Caki2 (cell line): ENCODE data around the gene POFUT2. TPM values are rescaled to one million over a fixed set of nuclear protein-coding genes. Genes with fewer than 3 reads are reported as not detected.

ENCODE experiments used
- DNase-seq: peaks from one replicate; pipeline ENCODE4 v3.0.0-alpha.2; 2015; ENCODE audit warnings: low read depth
- in situ Hi-C: cut with HindIII; loops from 2 replicates; pipeline ENCODE4 v1.10.0; 2016; ENCODE audit warnings: low sequenced_read_pairs, low pct_unique_long_range_greater_than_20kb, mixed read lengths
- total RNA-seq: library from RNA; depleted of rRNA; stranded (reverse); fragments of >200 nt; shearing (Covaris generic); gene quantifications from 2 replicates; pipeline ENCODE4 v1.2.3, GENCODE V29; 2014; ENCODE audit warnings: low replicate concordance; rRNA removed

Gene POFUT2, protein sequence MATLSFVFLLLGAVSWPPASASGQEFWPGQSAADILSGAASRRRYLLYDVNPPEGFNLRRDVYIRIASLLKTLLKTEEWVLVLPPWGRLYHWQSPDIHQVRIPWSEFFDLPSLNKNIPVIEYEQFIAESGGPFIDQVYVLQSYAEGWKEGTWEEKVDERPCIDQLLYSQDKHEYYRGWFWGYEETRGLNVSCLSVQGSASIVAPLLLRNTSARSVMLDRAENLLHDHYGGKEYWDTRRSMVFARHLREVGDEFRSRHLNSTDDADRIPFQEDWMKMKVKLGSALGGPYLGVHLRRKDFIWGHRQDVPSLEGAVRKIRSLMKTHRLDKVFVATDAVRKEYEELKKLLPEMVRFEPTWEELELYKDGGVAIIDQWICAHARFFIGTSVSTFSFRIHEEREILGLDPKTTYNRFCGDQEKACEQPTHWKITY
- total RNA-seq, result 35.2 and 87.3 TPM in 2 replicates

DNA sequence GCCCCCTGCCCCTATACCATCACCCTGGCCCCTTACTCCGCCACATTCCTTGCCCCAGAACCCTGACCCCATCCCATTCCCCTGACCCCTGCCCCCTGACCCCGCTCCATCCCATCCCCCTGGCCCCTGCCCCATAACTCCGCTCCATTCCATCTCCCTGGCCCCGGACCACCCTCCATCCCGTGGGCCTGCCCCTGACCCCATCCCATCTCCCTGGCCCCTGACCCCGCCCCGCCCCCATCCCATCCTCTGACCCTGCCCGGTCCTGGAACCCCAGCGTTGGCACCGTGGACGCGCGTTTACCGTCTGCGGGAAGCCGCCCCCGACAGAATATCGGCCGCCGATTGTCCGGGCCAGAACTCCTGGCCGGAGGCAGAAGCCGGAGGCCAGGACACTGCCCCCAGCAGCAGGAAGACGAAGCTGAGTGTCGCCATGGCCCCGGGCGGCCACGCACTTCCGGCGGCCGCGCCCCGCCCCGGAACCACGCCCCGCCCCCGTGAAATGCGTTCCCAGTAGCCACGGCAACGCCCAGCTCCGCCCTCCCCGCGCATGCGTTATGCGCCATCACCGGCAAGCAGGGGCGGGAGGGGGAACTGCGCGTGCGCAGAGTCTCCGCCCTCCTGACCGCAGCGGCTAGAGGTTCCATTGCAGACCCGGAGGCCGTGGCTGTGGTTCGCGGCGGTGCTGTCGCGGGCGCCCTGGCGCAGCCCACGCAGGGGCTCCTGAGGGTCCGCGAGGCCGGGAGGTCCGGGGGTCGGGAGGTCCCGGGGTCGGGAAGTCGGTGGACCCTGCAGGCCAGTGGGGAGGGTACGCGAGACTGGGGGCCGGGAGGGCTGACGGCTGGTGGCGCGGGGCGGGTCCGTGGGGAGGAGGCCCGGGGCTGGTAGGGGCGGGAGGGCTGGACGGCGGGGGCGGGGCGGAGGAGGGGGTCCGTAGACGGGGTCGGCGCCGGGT lies at the start of gene POFUT2:
Gene POFUT2, minus strand, starts transcription at position 458 of the 954 bp plus-strand sequence. Its CDS starts 24 bp downstream, at position 434.
- peak; percentile 91 for DNase-seq
- in situ Hi-C loops, result no loop called here

DNA sequence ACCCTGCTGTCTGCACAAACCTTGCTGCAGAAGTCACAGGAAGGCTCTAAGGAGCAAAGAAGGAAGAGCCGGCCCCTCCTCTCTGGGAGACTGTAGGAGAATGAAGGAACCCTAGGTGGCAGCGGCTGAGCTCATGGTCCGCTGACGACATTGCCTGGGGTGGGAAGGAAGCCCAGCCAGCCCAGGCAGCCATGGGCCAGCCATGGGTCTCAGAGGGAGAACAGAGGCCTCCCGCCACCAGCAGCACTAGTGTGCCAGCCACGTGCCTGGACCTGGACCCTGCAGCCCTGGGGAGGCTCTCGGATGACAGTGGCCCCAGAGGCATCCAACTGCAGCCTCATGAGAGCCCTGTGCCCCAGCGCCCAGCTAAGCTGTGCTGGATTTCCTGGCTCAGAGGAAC lies 49.2 kb upstream of the POFUT2 start:
- peak; percentile 52 for DNase-seq
- in situ Hi-C loops, result loop anchor here (25.0 kb wide), 1 partner anchor 175 kb away; no protein-coding TSS in a partner anchor

DNA sequence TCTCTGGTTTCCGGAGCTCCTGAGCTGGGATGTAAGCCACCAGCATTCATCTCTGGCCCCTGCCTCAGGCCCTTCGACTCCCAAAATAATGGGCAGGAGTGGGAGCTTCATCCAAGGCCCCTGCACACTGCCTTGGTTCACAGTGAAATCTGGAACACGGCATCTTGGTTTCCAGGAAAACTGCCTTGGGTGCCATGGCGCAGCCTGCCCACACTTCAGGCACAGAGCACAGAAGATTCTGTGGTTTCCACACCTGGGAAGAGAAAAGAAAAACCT lies 48.8 kb upstream of the POFUT2 start:
- in situ Hi-C loops, result loop anchor here (25.0 kb wide), 1 partner anchor 176 kb away; no protein-coding TSS in a partner anchor
- DNase-seq, result no peak

DNA sequence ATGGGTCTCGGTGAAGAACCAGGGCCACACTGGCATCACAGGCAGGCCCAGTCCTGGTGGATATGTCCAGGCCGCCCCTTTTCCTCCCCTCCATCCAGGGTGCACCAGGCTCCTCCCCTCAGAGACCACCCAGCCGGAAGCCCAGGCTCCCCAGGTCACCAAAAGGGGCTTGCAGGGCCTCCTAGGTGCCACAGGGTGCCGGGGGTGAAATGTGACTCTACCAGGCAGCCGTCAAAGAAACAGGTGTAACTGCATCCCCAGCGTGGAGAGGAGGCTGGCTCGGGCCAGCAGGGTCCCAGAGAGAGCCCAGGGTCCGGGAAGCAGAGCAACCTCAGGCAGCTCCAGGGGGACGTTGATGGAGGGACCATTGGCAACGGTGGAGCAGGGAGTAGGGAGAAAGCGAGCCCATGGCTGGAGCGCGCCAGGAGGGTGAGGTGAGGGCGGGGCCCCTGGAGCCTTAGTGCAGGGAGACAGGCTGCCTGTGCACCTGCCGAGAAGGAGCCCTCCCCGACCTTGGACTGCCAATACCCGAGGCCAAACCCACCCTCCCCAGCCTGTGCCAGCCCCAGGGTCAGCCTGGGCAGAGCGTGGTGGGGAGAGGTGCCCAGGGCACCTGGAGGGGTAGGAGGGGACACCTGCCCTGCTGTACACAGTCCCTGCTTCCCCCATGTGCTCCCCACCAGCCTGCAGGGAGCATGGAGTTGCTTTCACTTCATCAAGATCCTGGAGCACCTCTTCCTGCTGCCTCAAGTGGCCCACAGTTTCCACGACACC lies 48.3 kb upstream of the POFUT2 start:
- in situ Hi-C loops, result loop anchor here (25.0 kb wide), 1 partner anchor 176 kb away; no protein-coding TSS in a partner anchor
- DNase-seq, result no peak

DNA sequence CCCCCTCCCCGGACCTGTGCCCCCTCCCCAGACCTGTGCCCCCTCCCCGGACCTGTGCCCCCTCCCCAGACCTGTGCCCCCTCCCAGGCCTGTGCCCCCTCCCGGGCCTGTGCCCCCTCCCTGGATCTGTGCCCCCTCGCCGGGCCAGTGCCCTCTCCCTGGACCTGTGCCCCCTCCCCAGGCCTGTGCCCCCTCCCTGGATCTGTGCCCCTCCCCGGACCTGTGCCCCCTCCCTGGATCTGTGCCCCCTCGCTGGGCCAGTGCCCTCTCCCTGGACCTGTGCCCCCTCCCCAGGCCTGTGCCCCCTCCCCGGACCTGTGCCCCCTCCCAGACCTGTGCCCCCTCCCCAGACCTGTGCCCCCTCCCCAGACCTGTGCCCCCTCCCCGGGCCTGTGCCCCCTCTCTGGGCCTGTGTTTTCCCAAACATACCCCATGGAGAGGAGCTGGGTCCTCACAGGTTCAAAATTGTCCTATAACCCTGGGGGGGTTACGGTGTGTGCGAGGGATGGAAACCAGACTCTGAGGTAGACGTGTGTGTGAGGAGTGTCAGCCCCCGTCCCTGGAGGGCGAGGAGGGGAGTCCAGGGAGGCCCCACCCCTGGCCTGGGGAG lies 47.6 kb upstream of the POFUT2 start:
- in situ Hi-C loops, result loop anchor here (25.0 kb wide), 1 partner anchor 177 kb away; no protein-coding TSS in a partner anchor
- DNase-seq, result no peak

DNA sequence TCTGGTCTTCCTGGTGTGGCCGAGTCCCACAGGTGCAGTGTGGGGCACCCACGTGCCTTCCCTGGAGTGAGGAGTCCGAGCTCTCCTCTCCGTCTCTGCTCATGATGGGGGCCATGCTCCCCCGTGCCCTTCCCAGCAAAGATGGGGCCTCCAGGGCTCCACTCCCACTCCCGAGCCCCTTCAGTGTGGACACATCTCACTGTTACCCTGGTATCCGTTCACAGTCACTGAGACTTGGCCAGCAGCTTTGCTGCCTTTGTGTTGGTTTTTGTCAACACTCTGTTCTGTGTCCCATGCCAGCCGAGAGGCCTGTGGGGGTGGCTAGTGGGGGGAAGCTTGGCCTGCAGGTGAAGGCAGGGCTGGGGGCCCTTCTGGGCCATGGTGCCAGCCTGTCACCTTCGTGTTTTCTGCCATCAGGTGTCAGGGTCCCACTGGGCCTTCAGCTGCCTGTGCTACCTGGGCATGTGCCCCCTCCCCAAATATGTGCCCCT lies 46.9 kb upstream of the POFUT2 start:
- DNase-seq, result no peak
- in situ Hi-C loops, result loop anchor here (25.0 kb wide), 1 partner anchor 178 kb away; no protein-coding TSS in a partner anchor

DNA sequence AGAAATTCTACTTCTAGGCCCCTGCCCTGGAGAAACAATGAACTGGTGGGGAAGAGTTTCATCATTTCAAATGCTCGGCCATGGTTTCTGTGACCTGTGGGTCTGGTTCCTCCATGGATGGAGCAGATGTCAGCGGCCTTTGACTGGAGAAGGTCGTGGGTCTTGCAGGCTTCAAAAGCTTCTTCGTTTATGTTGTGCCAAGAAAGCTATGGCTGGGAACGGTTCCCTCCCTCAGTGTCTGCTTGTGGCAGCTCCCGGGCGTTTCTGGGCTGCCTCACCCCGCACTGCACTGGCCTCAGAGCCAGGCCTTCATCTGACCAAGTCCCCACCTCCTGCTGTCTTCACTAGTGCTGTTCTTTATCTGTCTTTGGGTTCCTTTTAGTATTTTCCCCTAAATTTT lies 46.4 kb upstream of the POFUT2 start:
- DNase-seq, result no peak
- in situ Hi-C loops, result loop anchor here (25.0 kb wide), 1 partner anchor 178 kb away; no protein-coding TSS in a partner anchor

DNA sequence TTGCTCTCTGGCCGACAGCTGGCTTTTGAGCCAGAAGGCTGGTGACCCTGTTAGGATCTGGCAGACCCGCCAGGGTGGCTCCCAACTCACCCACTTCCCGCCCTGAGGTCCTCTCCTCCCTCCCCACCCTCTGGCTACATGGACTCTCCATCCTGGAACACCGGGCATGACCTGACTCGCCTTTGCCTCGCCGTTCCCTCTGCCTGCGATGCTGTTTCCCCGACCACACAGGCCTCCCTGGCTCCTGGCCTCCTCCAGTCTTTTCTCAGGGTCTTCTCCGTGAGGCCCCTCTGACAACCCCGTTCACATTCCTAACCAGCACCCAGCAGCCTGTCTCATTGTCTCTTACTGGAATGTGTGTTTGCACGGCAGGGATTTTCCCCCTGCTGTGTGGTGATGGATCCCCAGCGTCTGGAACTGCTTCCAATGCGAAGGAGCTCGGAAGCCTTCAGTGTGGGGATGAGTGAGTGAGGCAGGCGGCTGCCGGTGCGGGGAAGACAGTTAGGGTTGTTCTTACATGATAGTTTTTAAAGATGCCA lies 46.0 kb upstream of the POFUT2 start:
- DNase-seq, result no peak
- in situ Hi-C loops, result loop anchor here (25.0 kb wide), 1 partner anchor 179 kb away; no protein-coding TSS in a partner anchor

DNA sequence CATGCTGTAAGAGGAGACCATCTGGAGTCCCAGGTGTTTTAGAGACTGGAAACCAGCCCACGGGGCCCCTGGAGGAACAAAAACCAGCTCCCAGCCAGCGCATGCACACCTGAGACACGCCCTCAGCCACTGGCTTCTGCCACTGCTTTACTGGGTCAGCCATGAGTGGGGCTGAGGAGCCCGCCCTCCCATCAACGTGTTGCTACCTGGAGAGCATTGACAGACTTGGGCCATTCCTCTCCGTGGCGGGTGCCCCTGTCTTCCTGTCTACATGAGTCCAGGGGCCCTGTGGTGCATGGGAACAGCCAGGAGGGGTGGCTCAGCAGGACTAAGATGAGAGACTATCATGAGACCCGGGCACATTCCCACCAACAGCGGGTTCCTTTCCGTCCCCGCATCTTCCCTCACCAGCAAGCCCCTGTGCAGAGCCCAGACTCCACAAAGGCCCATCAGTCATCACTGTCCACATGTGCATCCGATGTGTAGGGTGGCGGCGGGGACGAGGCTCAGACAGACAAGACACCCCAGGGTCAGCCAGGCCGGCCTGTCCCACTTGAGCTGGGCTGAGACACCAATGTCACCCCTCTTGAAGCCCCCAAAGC lies 45.4 kb upstream of the POFUT2 start:
- in situ Hi-C loops, result loop anchor here (25.0 kb wide), 1 partner anchor 179 kb away; no protein-coding TSS in a partner anchor
- DNase-seq, result no peak

DNA sequence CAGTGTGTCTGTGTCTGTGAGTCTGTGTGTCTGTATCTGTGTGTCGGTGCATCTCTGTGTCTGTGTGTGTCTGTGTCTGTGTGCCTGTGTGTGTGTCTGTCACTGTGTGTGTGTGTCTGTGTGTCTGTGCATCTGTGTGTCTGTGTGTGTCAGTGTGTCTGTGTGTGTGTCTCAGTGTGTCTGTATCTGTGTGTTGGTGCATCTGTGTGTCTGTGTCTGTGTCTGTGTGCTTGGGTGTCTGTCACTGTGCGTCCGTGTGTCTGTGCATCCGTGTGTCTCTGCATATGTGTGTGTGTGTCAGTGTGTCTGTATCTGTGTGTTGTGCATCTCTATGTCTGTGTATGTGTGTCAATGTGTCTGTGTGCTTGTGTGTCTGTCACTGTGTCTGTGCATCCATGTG lies 44.7 kb upstream of the POFUT2 start:
- in situ Hi-C loops, result loop anchor here (25.0 kb wide), 1 partner anchor 180 kb away; no protein-coding TSS in a partner anchor

DNA sequence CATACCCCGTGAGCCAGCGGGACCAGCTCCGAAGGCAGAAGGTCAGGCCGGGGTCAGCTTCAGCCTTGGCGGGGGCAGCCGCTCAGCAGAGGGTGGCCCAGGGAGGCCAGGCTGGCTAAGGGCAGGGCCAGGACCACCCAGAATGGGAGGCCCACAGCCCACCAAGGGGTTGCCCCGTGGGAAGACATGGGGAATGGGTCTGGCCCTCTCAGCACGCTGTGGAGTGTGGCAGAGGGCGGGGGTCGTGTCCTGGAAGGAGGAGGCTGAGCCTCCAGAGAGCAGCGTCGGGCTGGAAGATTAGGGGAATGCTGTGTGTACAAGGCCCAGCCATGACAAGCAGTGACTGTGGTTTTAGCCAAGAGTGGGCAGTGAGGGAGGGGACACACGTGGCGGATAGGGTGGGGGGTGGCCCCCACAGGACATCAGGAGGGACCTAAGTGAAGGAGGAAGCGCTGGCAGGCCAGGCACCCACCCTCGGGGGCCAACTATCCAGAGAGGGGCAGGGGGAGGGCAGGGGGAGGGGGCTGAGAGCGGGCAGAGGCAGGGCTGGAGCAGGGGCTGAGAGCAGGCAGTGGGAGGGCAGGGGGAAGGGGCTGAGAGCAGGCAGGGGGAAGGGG lies 43.9 kb upstream of the POFUT2 start:
- no peak for DNase-seq
- in situ Hi-C loops, result loop anchor here (25.0 kb wide), 1 partner anchor 181 kb away; no protein-coding TSS in a partner anchor

More for the DNA sequence above, 44.7 kb upstream of the POFUT2 start:
- DNase-seq, result no peak

DNA sequence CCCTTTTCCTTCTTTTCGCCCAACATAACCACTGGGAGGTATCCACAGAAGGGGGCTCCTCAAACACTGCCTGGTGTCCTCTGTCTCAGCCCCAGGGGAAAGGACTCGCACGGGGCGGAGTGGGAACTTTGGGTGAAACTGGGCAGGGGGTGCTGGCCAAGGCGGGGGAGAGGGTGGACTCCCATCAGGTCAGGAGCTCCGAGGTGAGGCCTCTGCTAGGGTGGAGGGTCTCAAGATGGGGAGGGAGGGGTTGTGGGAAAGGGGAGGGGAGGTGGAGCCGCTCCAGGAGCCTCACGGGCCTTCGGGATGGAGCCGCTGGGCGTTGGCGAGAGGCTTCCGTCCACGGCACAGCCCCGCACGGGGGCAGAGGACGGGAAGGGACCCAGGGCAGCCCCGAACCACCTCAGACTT lies 43.2 kb upstream of the POFUT2 start:
- DNase-seq, result no peak
- in situ Hi-C loops, result loop anchor here (25.0 kb wide), 1 partner anchor 181 kb away; no protein-coding TSS in a partner anchor

DNA sequence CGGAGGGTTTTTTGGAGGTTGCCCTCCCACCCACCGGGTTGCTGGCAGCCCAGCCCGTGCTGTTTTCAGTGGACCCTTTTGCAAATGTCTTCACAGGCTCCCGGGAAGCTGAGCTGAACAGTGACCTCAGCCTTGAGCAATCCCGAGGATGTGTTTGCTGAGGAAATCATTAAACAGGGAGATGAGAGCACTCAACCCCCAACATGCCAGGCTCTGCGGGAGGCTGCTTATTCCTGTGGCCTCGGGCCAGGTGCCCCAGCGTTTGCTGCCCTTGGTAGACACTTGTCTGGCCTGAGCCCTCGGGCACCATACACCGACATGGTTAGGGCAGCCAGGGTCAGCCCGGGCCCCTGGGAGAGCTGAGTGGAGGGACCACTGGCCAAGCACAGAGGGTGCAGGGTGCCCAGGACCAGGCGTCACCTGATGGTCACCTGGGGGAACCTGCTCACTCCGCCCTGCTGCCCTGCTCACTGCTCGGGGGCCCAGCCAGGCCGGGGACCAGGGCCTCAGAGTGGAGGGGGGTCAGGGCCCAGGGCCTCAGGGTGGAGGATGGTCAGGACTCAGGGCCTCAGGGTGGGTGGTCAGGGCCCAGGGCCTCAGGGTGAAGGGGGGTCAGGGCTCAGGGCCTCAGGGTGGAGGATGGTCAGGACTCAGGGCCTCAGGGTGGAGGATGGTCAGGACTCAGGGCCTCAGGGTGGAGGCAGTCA lies 42.5 kb upstream of the POFUT2 start:
- peak; percentile 96 for DNase-seq
- in situ Hi-C loops, result loop anchor here (25.0 kb wide), 1 partner anchor 182 kb away; no protein-coding TSS in a partner anchor

DNA sequence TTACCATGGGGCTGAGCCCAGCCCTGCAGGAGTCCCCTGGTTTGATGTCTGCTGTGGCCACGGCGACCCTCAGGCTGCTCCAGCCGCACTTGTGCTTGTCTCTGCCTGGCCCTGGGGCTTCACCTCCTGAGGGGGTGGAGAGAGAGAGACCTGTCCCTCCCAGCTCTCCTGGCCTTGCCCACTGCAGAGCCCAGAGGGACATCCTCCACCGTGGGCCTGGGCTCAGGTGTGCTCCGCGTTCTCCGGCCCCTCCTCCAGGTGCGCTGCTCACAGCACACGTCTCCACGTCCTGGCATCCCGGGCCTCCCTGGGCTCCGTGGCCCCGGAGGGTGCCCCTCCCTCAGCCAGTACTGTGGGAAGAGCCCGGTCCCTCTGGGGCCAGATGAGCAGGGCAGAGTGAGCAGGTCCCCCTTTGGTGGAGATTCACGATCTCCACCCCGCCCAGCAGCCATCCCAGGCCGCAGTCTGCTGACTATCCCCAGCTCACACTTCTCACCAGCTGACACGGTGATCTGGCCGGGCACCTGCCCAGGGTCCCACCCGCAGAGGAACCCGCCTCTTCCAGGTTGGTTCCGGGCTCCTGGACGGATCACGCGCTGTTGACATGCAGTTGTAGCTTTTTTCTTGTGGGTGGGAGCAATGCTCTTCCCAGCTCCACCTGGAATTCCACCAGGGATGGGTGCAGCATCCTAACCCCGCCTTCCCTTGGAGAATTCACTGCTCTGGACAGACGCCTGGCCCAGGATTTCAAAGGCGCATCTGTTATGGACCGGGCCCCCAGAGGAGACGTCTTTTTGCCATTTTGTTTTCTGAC lies 41.8 kb upstream of the POFUT2 start:
- in situ Hi-C loops, result loop anchor here (25.0 kb wide), 1 partner anchor 183 kb away; no protein-coding TSS in a partner anchor
- DNase-seq, result peak; percentile 96
